Lung (tissue), 12 donors: Measurements from ENCODE around the gene PTPRE. TPM values are rescaled to one million over a fixed set of nuclear protein-coding genes. Genes with fewer than 3 reads are reported as not detected.

ENCODE experiments used
- ATAC-seq: fragments of 200-7000 bp; cut with Tn5 transposase; one replicate; pipeline ENCODE4 v1.9.1; 2020; ENCODE audit warnings: moderate number of reproducible peaks; ENCODE audit not compliant: insufficient read depth, low FRiP score
- DNase-seq, 3 donors: peaks; one replicate each; pipeline ENCODE4 v3.0.0-alpha.2; 2013 to 2017
- H3K27ac ChIP-seq, 2 donors: one replicate each; pipeline ENCODE4 v1.5.1; 2013; ENCODE audit warnings: mild to moderate bottlenecking in 2 of 2, moderate library complexity in 2 of 2, control low read depth in 1 of 2, inconsistent platforms in 1 of 2, low read depth in 1 of 2, low read length in 1 of 2
- H3K27me3 ChIP-seq, 3 donors: one replicate each; pipeline ENCODE4 v1.5.1; 2013; ENCODE audit warnings: low read length in 2 of 3; ENCODE audit not compliant: control insufficient read depth in 3 of 3, insufficient read depth in 3 of 3
- H3K36me3 ChIP-seq, 4 donors: one replicate each; pipeline ENCODE4 v1.5.1; 2013; ENCODE audit warnings: low read length in 4 of 4, mild to moderate bottlenecking in 1 of 4, moderate library complexity in 1 of 4; ENCODE audit not compliant: control insufficient read depth in 4 of 4, insufficient read depth in 4 of 4
- H3K4me1 ChIP-seq, 5 donors: one replicate each; pipeline ENCODE4 v1.5.1; 2013; ENCODE audit warnings: low read length in 5 of 5, mild to moderate bottlenecking in 2 of 5, moderate library complexity in 1 of 5; ENCODE audit not compliant: control insufficient read depth in 5 of 5, insufficient read depth in 5 of 5
- H3K4me3 ChIP-seq: one replicate; pipeline ENCODE4 v1.5.1; 2013; ENCODE audit warnings: mild to moderate bottlenecking, control low read depth, moderate library complexity
- H3K9ac ChIP-seq, 2 donors: one replicate each; pipeline ENCODE4 v1.5.1; 2013; ENCODE audit warnings: low read length in 2 of 2, control low read depth in 1 of 2; ENCODE audit not compliant: insufficient read depth in 1 of 2
- H3K9me3 ChIP-seq, 4 donors: one replicate each; pipeline ENCODE4 v1.5.1; 2013; ENCODE audit warnings: low read length in 3 of 4, mild to moderate bottlenecking in 1 of 4, moderate library complexity in 1 of 4; ENCODE audit not compliant: control insufficient read depth in 4 of 4, insufficient read depth in 3 of 4
- CTCF ChIP-seq: IDR thresholded peaks from 2 replicates; pipeline ENCODE4 v1.5.1; 2012; ENCODE audit warnings: mild to moderate bottlenecking; ENCODE audit errors: control extremely low read depth, extremely low read depth
- WGBS, 2 donors: extraction: QIAGEN DNeasy Blood & Tissue Kit; methylation state at CpG; one replicate each; pipeline ENCODE4 v1.1.7; 2013; 5-methylcytosine and 5-hydroxymethylcytosine counted together
- polyA plus RNA-seq, 2 donors: library from polyadenylated mRNA; stranded (reverse); fragments of 200-250 nt; gene quantifications; one replicate each; pipeline ENCODE4 v1.2.1, GENCODE V29; 2013
- total RNA-seq, 2 donors: library from RNA; depleted of rRNA in 1 of 2; stranded (reverse); fragments of >200 nt in 1 of 2; gene quantifications; one replicate each; pipeline ENCODE4 v1.2.1, GENCODE V29; 2014 to 2021
- donor health status: control.
- donor health status: control.
- donor health status: Bipolar disorder and iron deficiency.
- donor health status: healthy.
- donor health status: DM: yes; HTN: yes; CAD: no.

Gene PTPRE
- total and polyA plus RNA-seq, 4 donors = 15.5 to 68.7 (median 36.5) TPM

- ATAC-seq (no peak), DNase-seq (peak in 2 of 3 donors; percentile 31 to 52)
- Histone ChIP-seq H3K27me3 (no peaks in the 10 kb centered on the region), H3K4me3 (no peak overlapping the region), H3K27ac (peak overlapping the region; percentile 70 to 81), H3K9ac (no peak overlapping the region), H3K36me3 (no peaks in the 10 kb centered on the region), H3K9me3 (no peaks in the 10 kb centered on the region), H3K4me1 (peaks cover 0 to 36% (median 0%) of the 10 kb centered on the region in 5 donors)
- 19 to 33% methylated on average over 12 of the region's 12 CpGs for WGBS, 2 donors
- no peak for TF ChIP-seq CTCF
Observed at GRCh38 chr10:127919418-127920271, 12.7 kb downstream of the PTPRE start.

GRCh38 chr10:127920306-127921074 is 13.6 kb downstream of the PTPRE start:
- no peak for ATAC-seq

GRCh38 chr10:127921075-127921752 is 14.3 kb downstream of the PTPRE start:
- peaks cover 0 to 44% (median 0%) of the 10 kb centered on the region in 5 donors for H3K4me1 ChIP-seq
- H3K27me3 ChIP-seq = no peaks in the 10 kb centered on the region
- no peaks in the 10 kb centered on the region for H3K36me3 ChIP-seq
- no peaks in the 10 kb centered on the region for H3K9me3 ChIP-seq
- no peak overlapping the region for H3K4me3 ChIP-seq
- DNase-seq (no peak), ATAC-seq (no peak)
- no peak overlapping the region for H3K9ac ChIP-seq
- WGBS, 2 donors = 85 to 86% methylated on average over 11 of the region's 11 CpGs
- TF ChIP-seq CTCF = no peak
- peak overlapping the region in 1 of 2 donors; percentile 12 for H3K27ac ChIP-seq

More at GRCh38 chr10:127920306-127921074, 13.6 kb downstream of the PTPRE start:
- H3K4me3 ChIP-seq = no peak overlapping the region
- H3K4me1 ChIP-seq = peaks cover 0 to 42% (median 0%) of the 10 kb centered on the region in 5 donors
- no peak overlapping the region for H3K9ac ChIP-seq
- WGBS, 2 donors = 69 to 81% methylated on average over 11 of the region's 11 CpGs
- H3K27ac ChIP-seq = peak overlapping the region; percentile 70 to 81
- no peaks in the 10 kb centered on the region for H3K36me3 ChIP-seq
- no peak for TF ChIP-seq CTCF
- no peak for DNase-seq
- no peaks in the 10 kb centered on the region for H3K27me3 ChIP-seq
- no peaks in the 10 kb centered on the region for H3K9me3 ChIP-seq
